ENCODE data around the gene ROGDI. TPM values are rescaled to one million over a fixed set of nuclear protein-coding genes. Genes with fewer than 3 reads are reported as not detected.
A peak's percentile ranks its signal among the peaks of the same experiment; 100 is the strongest.

The ROGDI gene
- total and polyA plus RNA-seq, 9 of the 15 experiments (the other 6 are each of a cell fraction or from before 2014, with no cell fraction given) = 0.97 to 37.3 (median 16.5) TPM

DNA sequence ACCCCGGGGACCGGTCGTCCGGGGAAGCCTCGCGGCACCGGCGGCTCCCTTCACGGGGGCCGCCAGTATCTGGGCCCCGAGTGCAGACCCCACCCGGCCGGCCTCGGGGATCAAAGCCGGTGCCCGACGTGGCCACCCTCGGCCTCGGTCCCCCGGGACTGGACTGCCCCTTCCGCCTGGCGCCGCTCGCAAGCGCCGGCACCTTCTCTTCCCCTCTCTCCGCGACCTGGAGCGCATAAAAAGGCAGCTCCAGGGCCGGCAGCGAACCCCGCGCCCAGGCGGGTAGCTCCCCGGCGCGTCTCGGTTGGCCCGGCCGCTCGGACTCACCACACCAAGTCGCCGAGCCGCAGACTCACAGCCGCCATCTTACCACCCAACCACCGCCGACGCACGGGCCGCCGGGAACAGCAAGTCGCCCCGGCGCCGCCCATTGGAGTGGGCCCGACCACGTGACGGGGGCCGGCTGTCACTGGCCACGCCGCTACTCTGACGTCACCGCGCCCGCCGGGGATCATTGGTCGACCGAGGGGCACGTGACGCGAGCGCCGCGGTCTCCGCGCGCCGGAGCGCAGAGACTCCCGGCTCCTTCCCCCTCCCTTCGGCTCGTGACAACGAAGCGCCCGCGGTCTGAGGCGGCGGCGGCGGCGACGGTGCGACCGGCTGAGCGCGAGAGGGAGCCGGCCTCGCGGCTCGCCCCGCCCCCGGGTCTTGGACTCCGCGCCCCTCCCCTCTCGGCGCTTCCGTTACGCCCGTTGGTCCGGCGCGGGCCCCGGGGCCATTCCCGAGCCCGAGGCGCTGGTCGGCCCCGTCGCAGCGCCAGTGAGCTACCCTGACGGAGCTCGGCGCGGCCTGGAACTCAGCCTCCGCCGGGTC lies 44.7 kb upstream of the ROGDI start, which contains the start of the genes GLYR1 and UBN1 (continued):
- TF ChIP-seq, protein P1, sequence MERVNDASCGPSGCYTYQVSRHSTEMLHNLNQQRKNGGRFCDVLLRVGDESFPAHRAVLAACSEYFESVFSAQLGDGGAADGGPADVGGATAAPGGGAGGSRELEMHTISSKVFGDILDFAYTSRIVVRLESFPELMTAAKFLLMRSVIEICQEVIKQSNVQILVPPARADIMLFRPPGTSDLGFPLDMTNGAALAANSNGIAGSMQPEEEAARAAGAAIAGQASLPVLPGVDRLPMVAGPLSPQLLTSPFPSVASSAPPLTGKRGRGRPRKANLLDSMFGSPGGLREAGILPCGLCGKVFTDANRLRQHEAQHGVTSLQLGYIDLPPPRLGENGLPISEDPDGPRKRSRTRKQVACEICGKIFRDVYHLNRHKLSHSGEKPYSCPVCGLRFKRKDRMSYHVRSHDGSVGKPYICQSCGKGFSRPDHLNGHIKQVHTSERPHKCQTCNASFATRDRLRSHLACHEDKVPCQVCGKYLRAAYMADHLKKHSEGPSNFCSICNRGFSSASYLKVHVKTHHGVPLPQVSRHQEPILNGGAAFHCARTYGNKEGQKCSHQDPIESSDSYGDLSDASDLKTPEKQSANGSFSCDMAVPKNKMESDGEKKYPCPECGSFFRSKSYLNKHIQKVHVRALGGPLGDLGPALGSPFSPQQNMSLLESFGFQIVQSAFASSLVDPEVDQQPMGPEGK (CRISPR knock-in tag; IDR thresholded peaks at IDR 0.05; ENCODE audit: borderline replicate concordance) = no peak
- TF ChIP-seq HOXB6 (CRISPR knock-in tag; IDR thresholded peaks at IDR 0.05; ENCODE audit: borderline replicate concordance) (no peak), RBBP5 (IDR thresholded peaks at IDR 0.05; ENCODE audit: borderline replicate concordance, insufficient read depth, low read length, poor library complexity, severe bottlenecking) (peak; percentile 97), TCF7L2 (IDR thresholded peaks at IDR 0.05; ENCODE audit: low read depth, low read length) (no peak), ZNF589 (CRISPR knock-in tag; IDR thresholded peaks at IDR 0.05; ENCODE audit: low read depth) (no peak), U2AF2 (optimal IDR thresholded peaks at IDR 0.05; ENCODE audit: low read depth, low read length) (no peak), ZNF561 (CRISPR knock-in tag; conservative IDR thresholded peaks at IDR 0.05) (no peak), CCNT2 (IDR thresholded peaks at IDR 0.05; ENCODE audit: borderline replicate concordance, extremely low read depth, insufficient read length, low read depth, low read length) (peak; percentile 72), HDGF (IDR thresholded peaks at IDR 0.05) (no peak), DPF2 (IDR thresholded peaks at IDR 0.05) (no peak), ZNF766 (CRISPR knock-in tag; conservative IDR thresholded peaks at IDR 0.05) (no peak), ZNF830 (CRISPR knock-in tag; IDR thresholded peaks at IDR 0.05) (no peak), SIRT6 (IDR thresholded peaks at IDR 0.05; ENCODE audit: low read depth, low read length) (no peak), C11orf30 (IDR thresholded peaks at IDR 0.05; ENCODE audit: low read depth) (peak; percentile 97), ZC3H8 (IDR thresholded peaks at IDR 0.05) (no peak), TCF3 (CRISPR knock-in tag; IDR thresholded peaks at IDR 0.05) (peak; percentile 19; the same call in 1 of the 2 replicates), CEBPG (CRISPR knock-in tag; IDR thresholded peaks at IDR 0.05) (no peak), CEBPG (tag; conservative IDR thresholded peaks at IDR 0.05 in 1 of 2, IDR thresholded peaks at IDR 0.05 in 1 of 2) (no peak), PPARD (CRISPR knock-in tag; IDR thresholded peaks at IDR 0.05) (no peak), SMARCB1 (IDR thresholded peaks at IDR 0.05; ENCODE audit: insufficient read length, low read depth) (no peak)
- TF ChIP-seq, protein P2, sequence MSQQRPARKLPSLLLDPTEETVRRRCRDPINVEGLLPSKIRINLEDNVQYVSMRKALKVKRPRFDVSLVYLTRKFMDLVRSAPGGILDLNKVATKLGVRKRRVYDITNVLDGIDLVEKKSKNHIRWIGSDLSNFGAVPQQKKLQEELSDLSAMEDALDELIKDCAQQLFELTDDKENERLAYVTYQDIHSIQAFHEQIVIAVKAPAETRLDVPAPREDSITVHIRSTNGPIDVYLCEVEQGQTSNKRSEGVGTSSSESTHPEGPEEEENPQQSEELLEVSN (IDR thresholded peaks at IDR 0.05; ENCODE audit: borderline replicate concordance in 1 of 2, extremely low read depth in 1 of 2, insufficient read depth in 1 of 2, insufficient read length in 1 of 2, low read depth in 1 of 2, low read length in 1 of 2, poor library complexity in 1 of 2, severe bottlenecking in 1 of 2) = peak; percentile 66 to 81
- TF ChIP-seq, protein P3, sequence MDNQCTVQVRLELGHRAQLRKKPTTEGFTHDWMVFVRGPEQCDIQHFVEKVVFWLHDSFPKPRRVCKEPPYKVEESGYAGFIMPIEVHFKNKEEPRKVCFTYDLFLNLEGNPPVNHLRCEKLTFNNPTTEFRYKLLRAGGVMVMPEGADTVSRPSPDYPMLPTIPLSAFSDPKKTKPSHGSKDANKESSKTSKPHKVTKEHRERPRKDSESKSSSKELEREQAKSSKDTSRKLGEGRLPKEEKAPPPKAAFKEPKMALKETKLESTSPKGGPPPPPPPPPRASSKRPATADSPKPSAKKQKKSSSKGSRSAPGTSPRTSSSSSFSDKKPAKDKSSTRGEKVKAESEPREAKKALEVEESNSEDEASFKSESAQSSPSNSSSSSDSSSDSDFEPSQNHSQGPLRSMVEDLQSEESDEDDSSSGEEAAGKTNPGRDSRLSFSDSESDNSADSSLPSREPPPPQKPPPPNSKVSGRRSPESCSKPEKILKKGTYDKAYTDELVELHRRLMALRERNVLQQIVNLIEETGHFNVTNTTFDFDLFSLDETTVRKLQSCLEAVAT (IDR thresholded peaks at IDR 0.05) = 0 out of 4 replicates have a peak, but pooled peaks of 1 of the 2 experiments have one; percentile 33

All from K562 (cell line).